MV-4-11 (cell line): ENCODE measurements around the gene LRRC74B.
"Not testable (repeated sequence)": the region's sequence is repeated elsewhere in the genome, so short reads cannot be mapped to it uniquely, and the experiment has no call there.

ENCODE experiments used
- DNase-seq: peaks from one replicate; lab custom pipeline; 2025; lab: John Stamatoyannopoulos, UW

The LRRC74B gene

DNA sequence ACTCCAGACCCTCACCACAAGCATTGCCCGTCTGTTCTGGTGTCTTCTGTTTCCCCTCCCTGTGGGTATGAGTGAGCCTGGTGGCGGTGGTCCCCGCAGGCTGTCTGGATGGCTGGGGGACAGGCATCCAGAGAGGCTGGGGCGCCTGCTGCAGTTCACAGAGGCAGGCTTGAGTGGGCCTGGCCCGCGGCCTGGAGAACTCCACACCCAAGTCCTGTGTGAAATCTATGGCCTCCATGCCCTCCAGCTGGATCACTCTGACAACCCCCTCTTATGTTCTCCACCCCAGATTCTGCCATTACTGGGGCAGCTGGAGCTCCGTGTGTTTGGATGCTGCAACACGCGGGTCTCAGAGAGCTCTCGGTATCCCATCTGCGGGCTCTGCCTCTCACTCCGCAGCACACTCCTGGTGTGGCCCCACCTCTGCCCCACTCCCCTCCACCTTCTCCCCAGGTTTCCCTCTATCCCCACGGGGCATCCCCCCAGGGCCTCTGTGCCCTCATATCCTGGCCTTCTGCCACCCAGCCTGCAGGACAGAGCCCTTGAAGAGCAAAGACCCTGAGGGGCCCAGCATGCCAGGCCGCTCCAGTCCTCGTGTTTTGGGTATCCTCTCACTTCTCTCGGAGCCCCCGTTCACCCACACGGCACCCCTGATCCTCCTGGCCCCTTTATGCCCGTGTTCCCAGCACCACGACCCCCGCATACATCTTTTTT, 31.3 kb downstream of the LRRC74B start:
- no peak for DNase-seq

DNA sequence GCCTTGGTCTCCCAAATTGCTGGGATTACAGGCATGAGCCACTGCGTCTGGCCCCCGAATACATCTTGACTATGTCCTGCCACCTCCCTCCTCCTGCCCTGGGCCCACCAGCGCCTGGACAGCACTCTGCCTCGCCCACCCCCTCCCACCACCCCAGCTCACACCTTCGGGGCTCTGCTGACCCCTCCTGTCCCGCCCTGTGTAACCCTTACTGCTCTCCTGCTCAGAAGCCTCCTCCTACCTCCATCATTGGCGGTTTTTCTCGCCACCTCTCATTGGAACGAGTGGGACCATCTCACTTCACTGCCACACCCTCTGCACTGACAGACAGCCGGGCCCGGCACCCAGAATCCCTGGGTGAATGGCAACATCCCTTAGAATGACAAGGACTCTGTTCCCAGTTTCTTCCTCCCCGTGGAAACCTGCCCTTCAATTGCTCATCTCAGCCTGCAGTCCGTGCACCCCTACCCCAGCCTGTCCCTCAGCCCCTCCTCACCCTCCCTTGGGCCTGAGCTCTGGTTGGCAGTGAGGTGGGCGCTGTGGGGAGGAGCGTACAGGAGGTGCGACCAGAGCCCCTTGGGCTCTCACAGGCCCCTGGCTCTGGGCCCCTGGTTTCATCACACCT, 32.2 kb downstream of the LRRC74B start:
- no peak for DNase-seq

DNA sequence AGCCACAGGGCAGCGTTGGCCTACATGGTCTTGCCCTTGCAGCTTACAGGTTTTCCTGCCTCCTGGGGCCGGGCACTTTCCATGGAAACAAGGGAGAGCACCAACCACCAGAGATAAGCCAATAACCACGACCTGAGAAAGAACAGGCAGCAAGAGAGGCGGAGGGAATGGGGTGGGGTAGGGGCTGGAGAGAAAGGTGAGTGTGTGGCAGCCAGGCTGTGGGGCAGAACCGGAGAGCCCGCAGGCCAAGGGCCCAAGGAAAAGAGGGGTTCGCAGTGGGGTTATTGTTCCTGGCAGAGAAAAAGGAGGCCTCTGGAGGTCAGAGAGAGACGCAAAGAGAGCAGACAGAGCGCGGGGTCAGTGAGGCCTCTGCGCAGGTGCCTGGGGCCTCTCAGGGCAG, 33.2 kb downstream of the LRRC74B start:
- no peak for DNase-seq

DNA sequence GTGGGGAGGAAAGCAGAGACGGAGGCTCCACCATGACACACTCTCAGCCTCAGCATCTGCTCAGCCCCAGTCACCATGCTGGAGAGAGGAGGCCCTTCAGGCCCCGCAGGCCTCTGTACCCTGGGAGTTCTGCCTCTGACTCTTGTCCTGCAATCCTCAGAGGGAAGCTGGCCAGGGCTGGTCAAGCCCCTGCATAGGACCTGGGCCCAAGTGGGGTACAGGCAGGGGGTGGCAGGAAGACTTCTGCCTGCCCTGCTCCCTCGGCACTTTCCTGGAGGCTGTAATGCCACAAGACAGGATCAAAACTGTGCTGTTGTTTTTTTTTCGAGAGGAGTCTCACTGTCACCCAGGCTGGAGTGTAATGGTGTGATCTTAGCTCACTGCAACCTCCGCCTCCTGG, 33.7 kb downstream of the LRRC74B start:
- DNase-seq = no peak

DNA sequence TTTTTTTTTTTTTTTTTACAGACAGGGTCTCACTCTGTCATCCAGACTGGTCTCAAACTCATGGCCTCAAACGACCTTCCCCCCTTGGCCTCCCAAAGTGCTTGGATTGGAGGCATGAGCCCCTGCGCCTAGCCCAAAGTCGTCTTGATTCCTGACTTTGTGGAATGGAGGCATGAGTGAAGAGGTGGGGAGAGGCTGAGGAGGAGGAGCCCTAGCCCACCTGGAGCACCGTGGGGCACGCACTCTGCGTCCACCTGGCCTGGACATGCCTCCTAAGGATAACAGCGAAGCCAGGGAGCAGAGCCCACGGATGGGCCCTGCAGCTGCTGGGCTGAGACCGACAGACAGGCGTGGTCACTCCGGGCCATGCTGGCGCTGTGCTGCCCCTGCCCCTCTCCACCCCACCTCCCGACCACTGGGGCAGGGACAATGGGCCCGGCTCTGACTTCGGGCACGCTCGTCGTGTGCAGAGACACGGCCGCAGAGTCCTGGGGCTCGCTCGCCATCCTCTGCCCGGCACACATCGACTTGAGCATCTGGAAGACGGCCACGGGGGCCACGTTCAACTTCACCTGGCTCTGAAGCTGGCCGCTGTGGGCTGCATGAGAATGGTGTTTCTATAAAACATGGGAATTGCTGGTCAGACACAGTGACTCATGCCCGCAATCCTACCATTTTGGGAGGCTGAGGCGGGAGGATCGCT, 34.8 kb downstream of the LRRC74B start:
- no peak for DNase-seq

DNA sequence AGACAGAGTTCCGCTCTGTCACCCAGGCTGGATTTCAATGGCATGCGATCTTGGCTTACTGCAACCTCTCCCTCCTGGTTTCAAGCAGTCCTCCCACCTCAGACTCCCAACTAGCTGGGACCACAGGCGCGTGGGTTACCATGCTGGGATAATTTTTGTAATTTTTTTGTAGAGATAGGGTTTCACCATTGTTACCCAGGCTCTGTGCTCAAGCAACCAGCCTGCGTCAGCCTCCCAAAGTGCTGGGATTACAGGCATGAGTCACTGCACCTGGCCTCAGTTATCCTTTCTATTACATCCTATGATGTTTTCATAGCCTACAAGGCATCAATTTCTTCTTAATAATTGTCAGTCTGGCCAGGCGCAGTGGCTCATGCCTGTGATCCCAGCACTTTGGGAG, 36.5 kb downstream of the LRRC74B start:
- no peak for DNase-seq

DNA sequence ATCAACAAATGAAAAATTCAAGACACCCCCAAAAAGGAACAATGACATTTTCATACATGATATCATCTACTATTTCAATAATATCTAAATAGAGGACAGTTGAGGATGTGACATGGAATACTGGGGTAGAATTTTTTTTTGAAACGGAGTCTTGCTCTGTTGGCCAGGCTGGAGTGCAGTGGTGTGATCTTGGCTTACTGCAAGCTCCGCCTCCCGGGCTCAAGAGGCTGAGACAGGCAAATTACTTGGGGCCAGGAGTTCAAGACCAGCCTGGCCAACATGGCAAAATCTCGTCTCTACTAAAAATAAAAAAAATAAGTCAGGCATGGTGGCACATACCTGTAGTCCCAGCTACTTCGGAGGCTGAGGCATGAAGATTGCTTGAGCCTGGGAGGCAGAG, 41.4 kb downstream of the LRRC74B start:
- DNase-seq = no peak

DNA sequence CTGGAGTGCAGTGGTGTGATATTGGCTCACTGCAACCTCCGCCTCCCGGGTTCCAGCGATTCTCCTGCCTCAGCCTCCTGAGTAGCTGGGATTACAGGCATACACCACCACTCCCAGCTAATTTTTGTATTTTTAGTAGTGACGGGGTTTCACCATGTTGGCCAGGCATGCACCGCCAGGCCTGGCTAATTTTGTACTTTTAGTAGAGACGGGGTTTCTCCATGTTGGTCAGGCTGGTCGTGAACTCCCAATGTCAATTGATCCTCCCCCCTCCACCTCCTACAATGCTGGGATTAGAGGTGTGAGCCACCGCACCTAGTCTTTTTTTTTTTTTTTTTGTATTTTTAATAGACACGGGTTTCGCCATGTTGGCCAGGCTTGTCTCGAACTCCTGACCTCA, 42.2 kb downstream of the LRRC74B start:
- not testable (repeated sequence) for DNase-seq

DNA sequence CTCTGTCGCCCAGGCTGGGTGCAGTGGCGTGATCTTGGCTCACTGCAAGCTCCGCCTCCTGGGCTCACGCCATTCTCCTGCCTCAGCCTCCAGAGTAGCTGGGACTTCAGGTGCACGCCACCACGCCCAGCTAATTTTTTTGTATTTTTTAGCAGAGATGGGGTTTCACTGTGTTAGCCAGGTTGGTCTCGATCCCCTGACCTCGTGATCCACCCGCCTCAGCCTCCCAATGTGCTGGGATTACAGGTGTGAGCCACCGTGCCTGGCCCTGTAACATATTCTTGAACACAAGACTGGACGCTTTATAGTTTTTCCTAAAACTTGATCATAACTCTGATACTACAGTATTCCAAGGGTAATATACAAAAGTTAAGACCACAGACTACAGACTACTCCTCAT, 45.5 kb downstream of the LRRC74B start:
- DNase-seq = not testable (repeated sequence)

DNA sequence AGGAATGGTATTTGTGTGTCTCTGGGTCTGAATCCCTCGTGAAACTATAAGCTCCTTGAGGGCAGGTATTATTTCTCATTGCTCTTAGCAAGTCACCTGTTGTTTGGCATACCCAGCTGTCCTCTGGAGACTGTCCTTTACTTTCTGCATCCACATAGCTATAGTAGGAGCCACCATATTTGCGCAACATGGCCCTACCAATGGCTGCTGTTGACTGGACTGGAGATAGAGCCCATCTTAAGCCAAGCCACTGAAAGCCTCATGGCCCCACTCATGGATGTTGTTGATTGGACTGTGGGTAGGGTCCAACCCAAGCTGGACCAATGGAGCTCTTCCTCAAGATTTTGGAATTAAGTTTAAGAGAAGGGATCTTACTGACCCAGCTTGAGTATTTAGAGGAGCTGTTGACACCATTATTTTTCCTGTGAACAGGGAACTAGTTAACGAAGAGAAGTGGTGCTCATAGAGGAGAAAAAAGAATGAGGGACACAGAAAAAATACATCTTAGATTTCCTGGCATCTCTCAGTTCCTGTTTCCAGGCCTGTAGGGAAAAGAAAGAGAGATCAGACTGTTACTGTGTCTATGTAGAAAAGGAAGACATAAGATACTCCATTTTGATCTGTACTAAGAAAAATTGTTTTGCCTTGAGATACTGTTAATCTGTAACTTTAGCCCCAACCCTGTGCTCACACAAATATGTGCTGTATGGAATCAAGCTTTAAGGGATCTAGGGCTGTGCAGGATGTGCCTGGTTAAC, 47.2 kb downstream of the LRRC74B start:
- peak; percentile 30 for DNase-seq

DNA sequence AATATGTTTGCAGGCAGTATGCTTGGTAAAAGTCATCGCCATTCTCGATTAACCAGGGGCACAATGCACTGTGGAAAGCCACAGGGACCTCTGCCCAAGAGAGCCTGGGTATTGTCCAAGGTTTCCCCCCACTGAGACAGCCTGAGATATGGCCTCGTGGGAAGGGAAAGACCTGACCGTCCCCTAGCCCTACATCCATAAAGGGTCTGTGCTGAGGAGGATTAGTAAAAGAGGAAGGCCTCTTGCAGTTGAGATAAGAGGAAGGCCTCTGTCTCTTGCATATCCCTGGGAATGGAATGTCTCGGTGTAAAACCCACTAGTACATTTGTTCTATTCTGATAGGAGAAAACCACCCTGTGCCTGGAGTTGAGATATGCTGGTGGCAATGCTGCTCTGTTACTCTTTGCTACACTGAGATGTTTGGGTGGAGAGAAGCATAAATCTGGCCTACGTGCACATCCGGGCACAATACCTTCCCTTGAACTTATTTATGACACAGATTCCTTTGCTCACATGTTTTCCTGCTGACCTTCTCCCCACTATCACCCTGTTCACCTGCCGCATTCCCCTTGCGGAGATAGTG, 47.9 kb downstream of the LRRC74B start:
- not testable (repeated sequence) for DNase-seq

DNA sequence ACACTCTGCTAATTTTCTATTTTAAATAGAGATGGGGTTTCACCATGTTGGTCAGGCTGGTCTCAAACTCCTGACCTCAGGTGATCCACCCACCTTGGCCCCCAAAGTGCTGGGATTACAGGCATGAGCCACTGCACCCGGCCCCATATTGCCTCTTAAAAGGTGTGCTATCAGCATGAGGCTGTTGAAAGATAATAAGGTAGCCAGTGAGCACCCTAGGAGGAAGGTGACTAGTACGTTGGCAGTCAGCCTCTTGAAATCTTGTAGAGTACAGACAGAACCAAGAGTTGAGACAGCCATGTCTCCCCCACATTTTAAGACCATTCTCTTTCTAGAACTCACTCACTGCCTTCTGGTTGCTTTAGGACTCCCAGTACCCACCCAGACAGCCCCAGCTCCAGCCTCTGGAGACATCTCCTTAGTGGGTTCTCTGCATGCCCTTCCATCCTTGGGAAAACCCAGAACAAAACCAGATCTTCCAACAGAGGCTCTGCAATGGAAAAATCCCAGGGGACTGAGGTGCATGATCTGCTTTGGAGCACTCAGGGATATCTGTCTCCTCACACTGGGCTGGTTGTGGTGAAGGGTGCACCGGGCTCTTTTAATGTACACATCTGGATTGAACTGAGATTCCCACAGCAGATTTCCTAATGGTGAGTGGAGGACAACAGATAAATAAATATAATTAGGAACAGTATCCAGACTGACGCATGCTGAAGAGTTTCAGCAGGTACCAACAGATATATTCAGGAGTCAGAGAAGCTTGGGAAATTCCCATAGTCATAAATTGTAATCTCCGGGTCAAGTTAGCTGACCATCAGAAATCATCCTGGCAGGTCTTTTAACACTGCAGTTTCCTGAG, 49.4 kb downstream of the LRRC74B start:
- DNase-seq = no peak

DNA sequence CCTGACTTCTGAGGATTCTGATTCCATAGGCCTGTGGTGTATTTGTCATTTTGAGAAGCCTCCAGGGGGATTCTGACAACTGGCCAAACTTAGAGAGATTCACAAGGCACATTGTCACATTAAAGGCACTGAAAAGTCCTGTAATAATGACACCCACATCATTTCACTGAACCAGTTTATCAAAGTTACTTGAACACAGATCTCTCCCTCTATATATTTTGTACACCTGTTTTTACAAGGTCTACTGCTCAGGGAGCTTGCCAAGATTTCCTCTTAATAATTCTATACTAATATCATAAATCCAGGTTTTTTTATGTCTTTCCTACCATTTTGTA, 50.0 kb downstream of the LRRC74B start:
- DNase-seq = no peak

DNA sequence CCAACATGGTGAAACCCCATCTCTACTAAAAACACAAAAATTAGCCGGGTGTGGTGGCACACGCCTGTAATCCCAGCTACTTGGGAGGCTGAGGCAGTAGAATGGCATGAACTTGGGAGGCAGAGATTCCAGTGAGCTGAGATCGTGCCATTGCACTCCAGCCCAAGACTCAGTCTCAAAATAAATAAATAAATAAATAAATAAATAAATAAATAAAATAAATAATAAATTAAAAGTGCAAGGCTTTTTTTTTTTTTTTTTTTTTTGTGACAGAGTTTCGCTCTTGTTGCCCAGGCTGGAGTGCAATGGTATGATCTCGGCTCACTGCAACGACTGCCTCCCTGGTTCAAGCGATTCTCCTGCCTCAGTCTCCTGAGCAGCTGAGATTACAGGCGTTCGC, 51.1 kb downstream of the LRRC74B start:
- DNase-seq = not testable (repeated sequence)

DNA sequence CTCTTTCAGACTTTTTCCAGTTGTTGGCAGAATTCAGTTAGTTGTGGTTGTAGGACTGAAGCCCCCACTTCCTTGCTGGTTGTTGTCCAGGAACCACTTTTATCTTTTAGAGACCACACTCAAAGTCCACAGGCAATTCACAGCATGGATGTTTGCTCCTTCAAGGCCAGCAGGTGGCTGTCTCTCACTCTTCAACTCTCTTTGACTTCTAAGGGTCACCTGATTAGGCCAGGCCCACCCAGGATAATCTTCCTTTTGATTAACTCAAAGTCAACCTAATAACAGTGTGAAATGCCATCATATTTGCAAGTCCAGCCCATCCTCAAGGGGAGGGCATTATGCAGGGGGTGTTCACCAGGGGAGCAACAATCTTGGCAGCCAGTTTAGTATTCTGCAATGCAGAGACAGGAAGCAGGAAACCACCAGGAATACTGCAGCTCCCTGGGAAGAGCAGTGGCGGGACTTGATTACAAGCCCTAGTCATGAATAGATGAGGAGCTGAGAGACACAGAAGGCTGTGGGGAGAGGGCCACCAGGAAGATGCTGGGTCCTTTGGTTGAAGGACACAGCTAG, 52.4 kb downstream of the LRRC74B start:
- no peak for DNase-seq

DNA sequence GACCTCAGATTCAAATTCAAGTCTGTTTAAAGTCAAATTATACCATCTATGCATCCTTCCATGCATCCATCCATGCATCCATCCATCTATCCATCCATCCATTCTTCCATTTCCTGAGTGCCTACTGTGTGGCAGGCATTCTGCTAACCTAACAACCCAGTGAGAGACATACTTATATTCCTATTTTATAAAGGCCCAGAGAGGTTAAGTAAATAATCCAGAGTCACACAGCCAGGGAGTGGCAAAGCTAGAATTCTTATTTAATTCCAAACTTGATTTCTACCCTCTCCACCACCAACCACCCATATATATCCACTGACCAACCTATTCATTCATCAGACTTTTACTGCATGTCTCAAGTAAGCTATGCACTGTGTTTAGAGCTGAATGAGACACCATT, 53.8 kb downstream of the LRRC74B start:
- no peak for DNase-seq

DNA sequence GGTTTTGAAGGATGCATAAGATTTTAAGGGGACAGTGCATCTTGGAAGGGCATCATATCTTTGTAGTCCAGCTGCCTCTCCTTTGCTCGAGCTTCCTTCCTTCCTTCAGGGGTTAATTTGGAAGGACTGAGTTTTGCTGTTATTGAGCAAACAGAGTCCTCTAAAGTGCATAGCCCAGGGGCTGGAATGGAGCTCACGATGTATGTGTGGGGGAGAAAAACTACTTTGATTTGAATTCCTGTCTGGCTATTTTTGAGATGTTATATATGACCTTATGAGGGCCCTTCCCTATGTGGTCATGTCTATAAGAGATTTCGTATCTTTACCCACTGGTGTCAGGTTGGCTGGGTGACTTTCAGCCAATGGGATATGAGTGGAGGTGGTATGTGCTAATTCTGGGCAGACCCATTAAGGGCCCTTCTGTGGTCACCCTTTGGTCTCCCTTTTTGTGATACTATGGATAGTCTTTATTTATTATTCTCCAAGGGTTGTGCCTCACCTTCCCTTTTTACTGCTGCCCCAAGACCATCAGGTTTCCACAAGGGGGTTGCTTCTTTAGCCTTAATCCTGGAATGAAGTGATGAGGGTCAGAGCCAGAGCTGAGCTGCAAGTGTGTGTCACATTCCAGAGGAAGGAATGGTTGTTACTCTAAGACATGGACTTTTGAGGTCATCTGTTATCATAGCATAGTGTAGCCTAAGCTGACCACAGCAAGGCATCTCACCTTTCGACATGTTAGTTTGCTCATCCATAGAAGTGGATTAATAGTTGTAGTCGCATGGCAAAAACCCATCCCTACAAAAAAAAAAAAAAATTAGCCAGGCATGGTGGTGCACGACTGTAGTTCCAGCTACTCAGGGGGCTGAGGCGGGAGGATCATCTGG, 54.6 kb downstream of the LRRC74B start:
- no peak for DNase-seq

DNA sequence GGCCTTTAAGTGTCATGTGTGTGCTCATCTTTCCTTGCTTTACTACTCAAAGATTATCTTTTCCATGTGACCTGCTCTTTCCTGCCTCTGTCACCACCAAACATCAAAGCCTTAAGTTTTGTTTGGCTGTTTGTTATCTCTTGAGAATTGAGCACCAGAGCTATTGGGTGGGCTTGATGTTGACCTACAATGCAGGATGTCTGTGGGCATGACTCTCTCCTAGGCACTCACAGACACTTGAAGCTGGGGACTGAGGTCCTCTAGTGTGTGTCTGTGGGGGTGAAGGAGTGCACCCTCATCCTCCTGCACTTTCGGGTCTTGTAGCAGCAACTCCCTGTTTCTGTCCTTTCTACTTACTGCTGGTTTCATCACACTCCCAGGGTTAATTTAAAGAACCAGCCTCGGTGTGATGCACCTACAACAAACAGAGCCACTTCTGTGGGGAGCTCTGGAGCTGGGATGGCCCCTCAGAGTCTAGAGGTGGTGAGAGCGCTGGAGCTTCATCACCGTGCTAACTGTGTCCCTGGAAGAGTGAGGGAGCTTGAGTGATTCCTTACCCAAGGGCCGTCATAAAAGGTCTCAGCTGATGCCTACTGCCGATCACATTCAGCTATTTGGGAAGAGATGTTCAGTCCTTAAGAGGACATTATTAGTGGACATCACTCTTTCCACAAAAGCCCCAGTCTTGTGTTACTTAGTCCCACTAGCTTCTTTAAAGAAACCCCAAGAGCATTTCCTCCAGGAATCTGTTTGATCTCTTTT, 56.3 kb downstream of the LRRC74B start:
- no peak for DNase-seq

DNA sequence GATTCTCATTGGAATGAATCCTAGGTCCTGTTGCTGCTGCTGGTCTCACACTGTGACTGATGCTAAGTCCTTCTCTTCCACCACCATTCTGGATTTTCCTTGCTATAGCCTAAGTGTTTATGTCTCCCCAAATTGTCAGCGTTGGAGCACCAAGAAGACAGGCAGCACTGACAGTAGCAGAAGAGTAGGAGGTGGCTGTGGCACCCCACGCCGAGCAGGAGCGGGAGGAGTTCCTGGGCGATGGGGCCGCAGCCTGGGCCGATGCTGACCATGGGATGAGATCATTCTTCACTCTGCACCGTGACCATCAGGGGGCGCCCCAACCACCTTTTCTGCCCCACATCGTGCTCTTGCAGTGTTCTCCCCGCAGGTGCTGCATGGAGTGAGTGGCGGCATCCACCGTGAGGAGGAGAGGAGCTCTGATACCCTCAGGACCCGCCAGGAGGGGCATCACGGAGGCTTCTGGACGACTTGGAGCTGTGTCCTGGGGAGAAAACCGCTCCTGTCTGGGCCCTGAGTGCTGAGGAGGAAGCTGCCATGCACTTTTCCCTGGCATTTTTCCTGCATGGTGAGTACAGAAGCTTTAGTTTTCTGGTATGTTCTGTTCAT, 57.0 kb downstream of the LRRC74B start:
- DNase-seq = peak; percentile 46
